SK-N-MC (cell line): ENCODE results near the gene ATP5F1E.

ENCODE experiments used
- EZH2 ChIP-seq: fragments of 200-600 bp; sonication (generic); IDR thresholded peaks from one replicate; pipeline ENCODE4 v1.6.1; 2017; ENCODE audit warnings: antibody characterized with exemption
- FOXP2 ChIP-seq: optimal IDR thresholded peaks from 2 replicates; pipeline ENCODE3; 2011; ENCODE audit warnings: mild to moderate bottlenecking, moderate library complexity; ENCODE audit not compliant: insufficient read depth; ENCODE audit errors: extremely low read length, control extremely low read depth
- POLR2AphosphoS5 ChIP-seq: IDR thresholded peaks from 2 replicates; pipeline ENCODE4 v1.6.1; 2012; ENCODE audit warnings: mild to moderate bottlenecking, low read depth, low read length, borderline replicate concordance

GRCh38 chr20:59013031-59013951 is 18.8 kb downstream of the ATP5F1E start:
- TF ChIP-seq EZH2 (no peak), POLR2AphosphoS5 (no peak), FOXP2 (no peak)
